Measurements from ENCODE around the gene ADGRG6.

GRCh38 chr6:142260748-142261147, 41.1 kb upstream of the ADGRG6 start:
- no peak for TF ChIP-seq CTCF (IDR thresholded peaks at IDR 0.05)
- no peak for TF ChIP-seq EZH2 (IDR thresholded peaks at IDR 0.05; ENCODE audit: borderline replicate concordance, insufficient read depth, low read depth, low read length, poor library complexity, severe bottlenecking)

Measured in B cell (primary cell).